GM19025 (cell line): ENCODE results near the gene POC1B.

ENCODE experiments used
- ATAC-seq: cut with Tn5 transposase; IDR thresholded peaks from one replicate; pipeline ENCODE4 v1.9.1; 2021; ENCODE audit warnings: mild to moderate bottlenecking, low read depth, moderate library complexity; ENCODE audit not compliant: unreplicated experiment

Gene POC1B

DNA sequence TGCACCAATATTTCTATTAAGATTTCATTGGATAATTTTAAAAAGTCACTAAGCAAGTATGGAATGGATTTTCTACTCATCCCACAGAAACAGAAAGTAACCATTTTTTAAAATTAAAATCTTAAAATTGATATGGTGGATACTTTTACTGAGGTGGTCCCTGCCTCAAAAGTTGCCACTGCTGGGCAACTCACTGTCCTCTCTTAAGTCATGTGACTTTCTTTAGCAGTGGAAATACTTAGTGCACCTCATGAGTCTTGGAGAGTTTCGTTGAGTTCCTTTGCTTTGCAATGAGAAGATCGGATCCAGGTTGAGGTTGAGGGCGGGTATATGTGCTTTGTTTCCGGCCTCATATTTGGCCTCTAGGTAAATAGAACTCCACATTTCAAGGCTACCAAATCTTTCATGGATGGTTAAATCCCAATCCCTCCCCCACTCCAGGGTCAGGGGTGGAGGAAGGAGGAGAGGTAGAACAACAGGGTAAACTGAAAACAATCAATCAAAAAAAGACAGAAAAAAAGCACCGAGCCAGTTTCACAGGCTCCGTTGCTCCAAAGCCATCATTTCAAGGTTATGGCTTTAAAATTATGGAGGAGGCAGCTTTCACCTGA lies 134.0 kb downstream of the POC1B start:
- ATAC-seq = no peak

DNA sequence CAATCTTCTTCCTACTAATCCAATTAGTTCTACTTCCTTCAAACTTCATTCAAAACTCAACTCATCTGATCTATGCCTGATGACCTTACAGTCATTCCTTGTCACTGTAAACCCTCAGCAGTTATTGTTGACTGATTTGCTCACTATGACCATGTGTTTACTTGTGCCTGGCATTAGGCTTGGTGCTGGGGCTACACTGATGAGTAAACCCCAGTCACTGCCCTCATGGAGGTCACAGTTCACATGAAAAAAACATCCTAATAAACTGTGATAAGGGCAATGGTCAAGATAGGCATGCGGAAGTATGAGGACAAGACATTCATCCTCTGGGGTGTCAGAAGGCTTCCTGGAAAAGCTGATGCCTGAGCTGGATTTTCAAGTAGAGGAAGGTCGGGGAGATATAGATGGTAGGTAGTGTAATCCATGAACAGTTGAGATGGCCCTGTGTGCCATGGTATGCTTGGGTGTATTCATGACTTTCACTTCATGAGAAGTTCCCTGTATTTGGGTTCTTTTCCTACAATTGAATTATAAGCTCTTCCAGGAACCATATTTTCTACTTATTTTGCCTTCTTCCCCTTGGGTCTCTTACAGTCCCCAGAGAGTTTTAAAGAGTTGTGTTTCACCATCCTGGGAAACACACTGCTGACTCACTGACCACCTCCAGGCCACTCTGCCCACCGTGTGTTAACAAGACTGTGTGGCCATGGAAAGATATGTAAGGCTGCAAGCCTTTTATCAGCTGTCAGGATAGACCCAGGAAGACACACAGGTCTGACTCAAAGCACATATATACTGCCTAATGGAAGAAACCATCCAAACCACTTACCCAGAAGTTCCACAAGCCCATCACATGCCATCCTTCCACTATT lies 134.8 kb downstream of the POC1B start:
- no peak for ATAC-seq

DNA sequence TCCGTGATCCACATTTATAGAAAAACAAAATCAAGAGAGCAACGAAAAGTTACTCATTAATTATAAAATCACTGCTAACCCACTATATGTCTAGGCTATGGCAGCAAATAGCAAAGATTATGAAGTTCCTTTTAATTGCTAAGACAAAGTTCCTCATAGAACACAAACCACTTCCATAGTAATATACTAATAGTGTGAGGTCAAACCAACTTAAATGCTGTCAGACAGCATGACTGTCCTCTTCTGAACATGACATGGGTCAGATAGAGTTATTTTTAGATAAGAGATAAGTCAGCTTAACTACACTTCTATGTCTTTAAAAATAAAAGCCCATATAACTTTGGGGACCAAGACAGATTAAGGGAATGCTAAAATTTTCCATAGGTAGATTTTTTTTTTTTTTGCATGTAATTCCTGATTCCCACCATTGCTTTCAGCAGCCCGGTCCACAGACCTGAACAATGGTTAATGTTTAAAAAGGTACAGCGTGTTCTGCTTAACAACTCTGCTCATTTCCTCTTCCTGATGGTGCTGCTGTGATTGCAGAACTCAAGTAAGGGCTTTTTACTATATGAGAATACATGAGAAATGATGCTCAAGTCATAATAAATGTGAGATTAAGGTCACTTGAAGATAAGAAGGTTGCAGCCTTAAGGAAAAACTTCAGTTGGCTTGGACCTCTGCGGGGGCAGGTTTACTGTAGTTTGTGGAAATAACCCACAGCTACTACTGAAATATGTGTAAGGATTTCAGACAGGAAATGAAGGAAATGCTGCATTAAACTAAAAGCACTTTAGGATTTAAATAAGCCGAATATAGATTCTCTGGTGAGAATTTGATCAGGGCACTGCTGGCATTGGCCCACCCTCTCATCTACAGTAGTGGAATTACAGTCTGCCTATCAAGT lies 135.8 kb downstream of the POC1B start:
- peak; percentile 51 for ATAC-seq

DNA sequence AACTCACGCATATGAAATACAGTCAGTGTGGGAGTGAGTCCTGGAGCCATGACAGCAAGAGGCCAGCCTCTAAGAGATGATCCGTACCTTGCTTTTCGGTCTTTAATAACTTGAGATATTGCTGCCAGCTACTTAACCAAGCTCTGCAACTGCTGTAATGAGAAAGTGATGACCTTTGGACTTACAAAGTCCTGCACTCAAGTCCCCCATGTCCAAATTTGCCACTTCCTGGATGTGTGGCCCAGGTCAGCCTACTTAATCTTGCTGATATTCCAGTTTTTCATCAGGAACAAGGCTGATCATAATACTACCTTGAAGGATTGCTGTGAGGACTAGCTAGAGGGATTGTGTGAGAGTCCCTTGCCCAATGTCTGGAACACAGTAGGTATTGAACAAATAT lies 139.7 kb downstream of the POC1B start:
- ATAC-seq = no peak

DNA sequence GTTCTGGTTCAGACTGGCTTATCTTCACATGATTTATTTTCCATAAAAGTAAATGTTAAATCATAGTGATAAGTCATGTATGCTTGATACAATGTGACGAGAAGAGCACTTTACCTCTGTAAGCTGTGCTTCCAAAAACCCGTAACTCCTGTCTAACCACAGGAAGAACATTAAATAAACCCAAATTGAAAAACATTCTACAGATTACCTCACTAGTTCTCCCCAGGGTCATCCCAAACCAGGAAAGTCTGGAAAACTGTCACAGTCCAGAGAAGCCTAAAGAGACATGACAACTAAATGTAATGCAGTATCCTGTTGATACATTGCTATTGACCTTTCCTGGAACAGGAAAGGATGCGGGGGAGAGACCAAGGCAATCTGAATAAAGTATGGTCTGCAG lies 141.0 kb downstream of the POC1B start:
- ATAC-seq = no peak

DNA sequence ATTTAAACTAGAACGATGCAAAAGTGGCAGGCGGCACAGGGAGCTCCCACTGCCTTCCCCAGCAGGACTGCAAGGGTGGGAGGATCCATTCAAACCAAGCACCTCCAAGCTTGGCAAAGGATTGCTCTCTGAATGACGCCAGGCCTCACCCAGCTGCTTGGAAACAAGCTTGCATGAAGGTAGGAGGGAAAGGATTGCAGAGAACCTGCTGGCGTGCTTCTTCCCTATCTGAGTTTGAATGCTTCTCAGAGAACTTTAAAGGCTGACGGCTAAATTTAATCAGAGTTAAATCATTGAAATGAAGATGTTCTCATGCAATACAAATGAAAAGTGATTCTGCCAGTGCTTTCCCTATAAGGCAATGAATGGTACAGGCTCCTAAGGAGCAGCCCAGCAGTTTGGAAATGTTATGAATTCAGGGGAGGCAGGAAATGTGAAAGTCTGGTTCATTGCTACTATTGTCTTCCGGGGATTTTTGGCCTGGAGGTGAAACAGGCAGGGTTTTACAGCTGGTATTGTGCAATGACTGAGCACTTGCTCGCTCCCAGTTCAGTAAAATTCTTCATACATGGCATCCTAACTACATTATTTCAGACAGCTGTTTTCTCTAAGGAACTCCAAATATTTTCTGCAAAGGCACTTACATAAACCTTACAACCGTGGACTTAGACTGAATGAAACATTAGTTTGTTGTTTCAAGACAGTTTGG lies 141.6 kb downstream of the POC1B start:
- no peak for ATAC-seq

DNA sequence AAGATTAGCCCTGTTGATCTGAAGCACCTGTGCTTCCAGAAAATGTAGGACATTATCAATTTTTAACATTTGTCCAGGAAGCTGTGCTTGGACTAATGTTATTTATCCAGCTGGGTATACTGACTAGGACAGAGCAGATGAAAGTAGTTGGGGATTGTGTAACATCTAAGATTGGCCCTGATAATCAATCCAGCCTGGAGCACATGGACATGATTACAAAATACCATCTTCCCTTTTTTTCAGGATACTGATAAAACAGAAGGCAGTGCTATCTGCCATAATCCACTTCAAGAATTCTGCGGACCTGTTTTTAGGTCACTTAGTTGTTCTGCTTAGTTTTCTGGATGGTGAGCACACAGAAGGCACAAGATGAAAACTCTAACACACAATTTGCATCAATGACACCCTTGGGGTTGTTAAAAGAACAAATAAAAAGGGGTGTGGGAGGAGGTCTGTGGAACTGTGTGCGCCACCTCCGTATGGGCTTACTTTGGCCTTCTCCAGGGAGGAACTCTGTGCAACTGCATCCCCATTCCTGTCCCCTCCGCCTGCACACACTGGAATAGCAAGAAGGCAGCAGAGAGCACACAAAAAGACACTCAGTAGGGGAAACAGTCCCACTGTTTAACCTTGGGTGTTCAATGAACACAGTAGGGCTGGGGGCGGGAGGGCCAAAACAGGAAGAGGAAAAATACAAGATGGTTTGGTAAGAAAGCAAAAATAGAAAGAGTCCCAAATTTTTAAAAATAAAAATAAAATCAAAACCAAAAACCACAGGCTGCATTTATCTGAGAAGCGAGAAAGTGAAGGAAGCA lies 142.4 kb downstream of the POC1B start:
- no peak for ATAC-seq

DNA sequence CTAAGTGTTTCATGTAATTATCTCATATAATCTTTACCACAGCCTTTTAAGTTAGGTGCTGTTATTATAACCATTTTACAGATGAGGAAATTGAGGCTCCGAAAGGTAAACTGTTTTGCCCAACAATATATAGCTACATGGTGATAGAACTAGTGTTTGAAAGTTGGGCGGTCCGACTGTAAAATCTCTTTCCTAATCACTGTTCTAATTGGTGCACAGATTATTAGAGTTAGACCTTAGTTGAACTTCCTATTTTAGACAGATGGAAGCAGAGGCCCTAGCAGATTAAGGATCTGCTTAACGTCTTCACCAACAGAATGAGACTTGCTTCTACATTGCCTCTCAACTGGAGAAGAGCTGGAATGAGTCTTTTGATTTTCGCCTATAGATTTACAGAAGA lies 143.5 kb downstream of the POC1B start:
- no peak for ATAC-seq

DNA sequence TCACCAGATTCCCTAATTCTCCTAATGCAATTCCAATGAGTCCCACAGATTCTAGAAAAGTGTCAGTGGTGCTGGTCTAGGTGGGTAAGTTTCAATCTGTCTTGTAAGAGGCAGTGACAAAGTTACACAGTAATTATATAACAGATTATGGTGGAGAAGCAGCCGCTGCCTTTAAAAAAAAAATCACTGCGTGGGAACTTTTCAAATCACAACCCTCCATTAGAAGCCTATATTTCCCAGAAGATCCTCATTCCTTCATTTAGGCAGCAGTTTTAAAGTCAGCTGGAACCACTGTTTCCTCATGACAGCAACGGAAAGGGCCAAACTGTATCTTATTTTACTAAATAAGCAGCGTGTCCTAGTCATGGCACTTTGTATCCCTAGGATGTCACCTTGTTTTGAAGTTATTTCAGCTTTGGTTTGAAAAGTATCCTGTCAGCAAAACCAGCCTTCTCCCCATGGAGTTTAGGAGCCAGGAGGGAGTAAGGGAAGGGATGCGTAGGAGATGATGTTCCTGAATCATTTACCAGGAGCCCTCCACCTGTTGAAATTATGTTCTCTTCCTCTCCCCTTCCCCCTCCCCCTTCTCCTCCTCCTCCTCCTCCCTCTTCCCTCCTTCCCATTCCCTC lies 145.9 kb downstream of the POC1B start:
- no peak for ATAC-seq

DNA sequence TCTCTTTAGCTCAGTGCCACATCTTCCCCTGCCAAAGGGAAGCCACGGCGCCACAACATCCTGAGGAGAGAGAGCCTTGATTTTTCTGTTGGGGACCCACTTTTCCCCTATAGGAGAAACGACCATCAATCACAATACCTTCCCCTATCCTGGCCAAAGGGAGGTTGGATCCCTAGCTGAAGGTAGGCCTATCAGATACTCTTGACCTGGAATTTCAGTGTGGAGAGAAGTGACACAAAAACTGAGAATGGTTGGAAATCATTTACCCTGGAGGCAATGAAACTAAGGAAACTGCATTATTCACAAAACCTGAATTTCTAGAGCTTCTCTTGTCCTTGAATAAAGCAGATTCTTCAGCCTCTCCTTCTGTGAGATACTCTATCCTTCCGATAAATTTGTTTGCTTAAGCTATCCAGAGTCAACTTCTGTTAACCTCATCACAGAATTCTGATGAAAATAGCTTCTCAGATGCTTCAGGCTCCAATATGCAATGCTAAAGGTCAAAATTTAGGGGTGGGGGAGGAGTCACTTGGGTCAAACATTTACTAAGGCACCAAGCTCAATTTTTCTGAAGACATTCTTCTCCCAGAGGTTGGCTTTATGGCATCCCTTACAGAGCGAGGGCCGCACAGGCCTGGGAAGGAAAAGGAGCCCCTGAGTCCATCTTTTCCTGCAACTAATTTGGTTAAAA lies 146.6 kb downstream of the POC1B start:
- no peak for ATAC-seq

DNA sequence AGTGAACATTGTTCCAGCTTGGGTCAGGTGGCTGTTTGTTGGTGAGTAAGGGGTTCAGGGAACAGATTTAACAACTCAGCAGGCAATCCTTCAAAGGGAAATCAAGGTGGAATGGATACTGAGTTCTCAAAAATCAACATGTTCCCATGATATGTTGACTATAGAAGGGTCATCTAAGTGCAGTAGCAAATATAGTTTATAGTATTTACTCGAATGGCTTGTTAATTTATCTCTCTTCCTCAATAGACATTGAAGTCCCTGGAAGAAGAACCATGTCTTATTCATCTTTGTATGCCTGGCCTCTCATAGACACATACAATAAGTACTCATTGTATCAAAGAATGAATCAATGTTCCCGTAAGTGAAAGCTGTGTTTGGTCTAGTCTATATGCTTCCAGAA lies 149.0 kb downstream of the POC1B start:
- ATAC-seq = no peak

DNA sequence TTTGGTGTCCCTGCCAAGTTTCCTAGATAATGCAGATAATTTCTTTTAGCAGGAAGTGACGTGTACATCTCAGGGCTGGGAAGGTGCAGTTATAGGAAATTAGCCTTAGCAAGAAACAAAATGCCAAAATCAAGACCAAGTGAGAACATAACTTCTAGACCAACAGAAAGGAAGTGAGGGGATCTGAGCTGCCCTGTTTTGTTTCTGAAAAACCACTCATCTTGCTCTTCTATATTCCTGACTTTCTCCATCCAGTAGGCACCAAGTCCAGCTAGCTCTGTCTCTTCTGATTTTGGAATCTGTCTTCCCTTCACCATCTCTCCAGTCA lies 149.7 kb downstream of the POC1B start:
- no peak for ATAC-seq

DNA sequence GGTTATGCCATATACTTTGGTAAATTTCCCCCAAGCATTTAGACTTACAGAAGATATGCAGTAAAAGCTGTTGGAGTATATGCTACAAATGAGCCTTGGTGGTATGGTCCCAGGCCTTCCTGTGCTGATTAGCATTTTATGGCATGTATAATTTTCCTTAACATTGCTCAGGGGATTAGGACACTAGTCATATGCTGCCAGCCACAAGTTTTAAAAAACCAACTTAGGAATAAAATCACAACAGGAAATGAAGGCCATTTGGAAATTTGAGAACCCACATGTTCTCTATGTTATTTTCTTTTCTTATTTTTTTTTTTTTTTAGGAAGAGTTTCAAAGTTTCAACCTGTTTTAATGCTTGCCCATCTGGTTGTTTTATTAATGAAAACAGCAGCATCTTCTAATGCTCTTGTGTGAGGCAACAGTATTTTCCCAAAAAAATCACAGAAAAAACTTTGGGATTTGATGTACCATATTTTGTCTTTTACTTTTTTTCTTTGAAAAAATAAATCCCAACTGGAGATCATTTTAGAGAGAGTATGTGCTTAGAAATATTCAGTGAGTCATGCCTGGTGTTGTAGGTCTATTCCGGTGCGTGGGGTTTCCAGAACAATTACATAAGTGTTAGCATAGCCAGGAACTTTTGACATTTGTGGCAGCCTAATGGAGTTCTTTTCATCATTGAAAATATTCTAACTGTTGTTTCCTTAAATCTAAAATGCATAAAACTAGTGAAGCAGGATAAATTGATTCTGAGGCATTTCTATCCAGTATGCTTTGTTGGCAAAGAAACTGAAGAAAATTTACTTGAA lies 151.9 kb downstream of the POC1B start:
- ATAC-seq = no peak

DNA sequence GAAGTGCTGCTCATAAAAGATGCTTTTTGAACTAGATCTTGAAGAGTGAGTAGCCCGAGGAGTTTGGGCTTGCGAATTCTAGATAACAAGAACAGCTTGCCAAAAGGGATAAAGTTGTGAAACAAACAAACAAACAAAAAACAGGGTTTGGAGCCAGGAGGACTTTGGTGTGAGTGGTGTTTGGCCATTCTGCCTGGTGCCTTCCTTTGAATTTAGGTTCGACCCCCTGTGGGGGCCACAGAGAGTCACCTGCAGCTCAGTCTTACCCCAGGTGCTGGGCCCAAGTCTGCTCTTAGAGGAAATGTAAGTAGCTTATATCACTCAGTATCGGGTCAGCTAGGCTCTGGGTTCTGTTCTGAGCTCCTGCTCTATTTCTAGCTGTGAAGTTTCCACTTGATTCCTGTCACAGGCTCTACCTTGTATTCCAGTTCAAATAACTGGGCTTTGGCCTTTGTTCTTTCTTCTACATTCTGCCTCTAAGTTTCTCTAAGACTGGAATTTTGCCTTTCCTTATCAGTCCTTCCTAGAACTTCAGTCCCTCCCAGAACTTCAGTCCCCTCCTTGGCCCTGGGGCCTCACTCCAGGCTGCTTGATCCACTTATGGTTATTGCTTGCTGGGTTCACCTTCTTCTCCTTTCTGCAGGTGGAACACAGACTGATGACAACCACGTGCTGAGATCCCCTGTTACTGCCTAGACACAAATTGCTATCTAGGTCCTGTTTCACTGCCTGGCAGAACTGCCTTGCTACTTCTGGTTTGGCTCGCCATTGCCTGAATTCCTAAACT lies 153.1 kb downstream of the POC1B start:
- no peak for ATAC-seq

DNA sequence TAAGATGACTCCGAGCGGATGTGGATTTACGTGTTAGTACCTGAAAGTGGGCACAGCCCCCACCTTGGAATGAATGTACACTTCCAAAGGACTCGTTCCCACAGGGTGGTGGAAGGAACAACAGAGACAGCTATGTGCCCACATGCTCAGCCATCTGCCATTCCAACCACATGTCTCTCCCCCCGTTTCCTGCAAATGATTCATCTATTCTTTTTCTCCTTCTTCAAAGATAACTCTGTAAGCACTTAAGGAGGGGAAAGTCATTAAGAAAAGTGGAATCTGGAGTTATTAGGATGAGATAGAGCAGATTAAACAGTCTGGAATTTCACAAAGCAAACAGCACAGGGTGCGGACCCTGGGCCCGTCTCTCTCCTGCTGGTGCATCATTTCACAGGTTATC lies 155.0 kb downstream of the POC1B start:
- ATAC-seq = no peak

DNA sequence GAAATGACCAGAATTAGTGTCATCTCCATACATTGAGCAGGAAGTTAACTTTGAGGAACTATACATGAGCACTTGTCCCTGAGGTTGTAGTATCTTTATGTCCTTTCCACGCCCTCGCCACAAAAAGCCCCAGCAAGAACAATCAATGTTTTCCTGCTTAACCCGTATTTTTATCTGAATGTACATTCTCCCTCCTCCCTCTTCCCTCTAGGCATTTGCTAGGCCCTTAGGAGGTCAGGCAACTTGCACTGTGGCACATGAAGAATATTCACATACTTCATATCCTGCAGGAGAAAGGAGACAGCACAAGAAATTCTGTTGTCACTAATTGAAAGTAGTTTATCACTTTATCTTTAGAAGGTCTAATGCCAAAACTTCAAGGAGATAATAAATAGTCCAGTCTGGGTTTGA lies 155.4 kb downstream of the POC1B start:
- ATAC-seq = no peak
